K562 (cell line): ENCODE measurements around the gene KNL1. TPM values are rescaled to one million over a fixed set of nuclear protein-coding genes. Genes with fewer than 3 reads are reported as not detected.

Experiments used
- ATAC-seq: fragments of 200-7000 bp; cut with Tn5 transposase; 3 replicates; pipeline ENCODE4 v1.9.1; 2020; ENCODE audit warnings: moderate library complexity
- BruUV-seq: library from RNA; stranded (reverse); fragments of 400-500 nt; replicated peaks from 2 replicates; lab custom pipeline; 2021; lab: Mats Ljungman, UMichigan
- CTCF ChIA-PET: fragments of 300-600 bp; formaldehyde crosslinking; extraction: SDS; loops from one replicate; lab custom pipeline; 2021; ENCODE audit warnings: low intra/inter-chr PET ratio; lab: Yijun Ruan, JAX
- POLR2A ChIA-PET: fragments of 300-600, 350-650 bp; sonication (Branson Sonifier 250); formaldehyde crosslinking; extraction: SDS; loops from one replicate; lab custom pipeline; 2021; ENCODE audit warnings: antibody characterized with exemption, inconsistent platforms; lab: Yijun Ruan, JAX
- DNase-seq, 4 experiments: peaks; one replicate each; pipeline versions ENCODE4 v3.0.0 to v3.0.0-alpha.2; 2011 to 2018; ENCODE audit warnings: low spot score in 3 of 4, mixed read lengths in 3 of 4; ENCODE audit errors: extremely low read depth in 1 of 4
- FAIRE-seq: peaks from 2 replicates; lab custom pipeline; 2011; peaks lifted over from hg19 to GRCh38; lab: Jason Lieb, UNC
- H2AFZ ChIP-seq: 2 replicates; pipeline ENCODE4 v1.6.0; 2011; ENCODE audit warnings: low read depth, low read length, control low read depth, inconsistent platforms
- H3K27ac ChIP-seq: fragments of 200-600 bp; 3 replicates; pipeline ENCODE4 v1.8.0; 2011; ENCODE audit warnings: low read depth, mild to moderate bottlenecking, control low read depth, inconsistent platforms, low read length, moderate library complexity, mixed read lengths; ENCODE audit errors: extremely low read depth
- H3K27me3 ChIP-seq, 2 experiments: fragments of 300-600 bp in 1 of 2; 2 replicates in 1 of 2; 3 replicates in 1 of 2; pipeline versions ENCODE4 v1.6.0 to v1.8.0; 2011; ENCODE audit warnings: inconsistent platforms in 2 of 2, low read length in 2 of 2, mild to moderate bottlenecking in 1 of 2, mixed read lengths in 1 of 2, moderate library complexity in 1 of 2; ENCODE audit not compliant: control insufficient read depth in 2 of 2, insufficient read depth in 2 of 2
- H3K36me3 ChIP-seq: fragments of 300-600 bp; 3 replicates; pipeline ENCODE4 v1.8.0; 2011; ENCODE audit warnings: mild to moderate bottlenecking, low read length, inconsistent platforms; ENCODE audit not compliant: control insufficient read depth, insufficient read depth
- H3K4me1 ChIP-seq, 2 experiments: fragments of 200-600 bp in 1 of 2; replicated peaks in 1 of 2; 2 replicates in 1 of 2; 3 replicates in 1 of 2; pipeline versions ENCODE4 v1.5.1 to v1.8.0; 2011; ENCODE audit warnings: inconsistent platforms in 2 of 2, low read length in 2 of 2, mild to moderate bottlenecking in 1 of 2, mixed read lengths in 1 of 2, moderate library complexity in 1 of 2; ENCODE audit not compliant: control insufficient read depth in 2 of 2, insufficient read depth in 2 of 2
- H3K4me2 ChIP-seq: 2 replicates; pipeline ENCODE4 v1.6.1; 2011; ENCODE audit warnings: low read length, control low read depth, inconsistent platforms, mixed read lengths; ENCODE audit not compliant: insufficient read depth
- H3K4me3 ChIP-seq: fragments of 200-600 bp; sonication (generic), shearing (Covaris generic); 2 replicates; pipeline ENCODE4 v1.5.1; 2016; ENCODE audit warnings: control low read depth, inconsistent platforms
- H3K79me2 ChIP-seq: fragments of 200-600 bp; 3 replicates; pipeline ENCODE4 v1.8.0; 2011; ENCODE audit warnings: low read length, inconsistent platforms; ENCODE audit not compliant: control insufficient read depth, insufficient read depth
- H3K9ac ChIP-seq, 2 experiments: 2 replicates each; pipeline versions ENCODE4 v1.6.0 to v1.6.1; 2011; ENCODE audit warnings: low read depth in 2 of 2, low read length in 2 of 2, control low read depth in 1 of 2, inconsistent platforms in 1 of 2, mild to moderate bottlenecking in 1 of 2, mixed read lengths in 1 of 2; ENCODE audit not compliant: insufficient read depth in 1 of 2
- H3K9me1 ChIP-seq: one replicate; pipeline ENCODE4 v1.6.0; 2011; ENCODE audit warnings: inconsistent platforms, mild to moderate bottlenecking, low read length, moderate library complexity; ENCODE audit not compliant: control insufficient read depth, insufficient read depth
- H3K9me3 ChIP-seq: replicated peaks from 2 replicates; pipeline ENCODE4 v1.5.1; 2011; ENCODE audit warnings: low read depth, low read length, inconsistent platforms; ENCODE audit not compliant: control insufficient read depth, insufficient read depth
- H4K20me1 ChIP-seq: replicated peaks from 2 replicates; pipeline ENCODE4 v1.6.1; 2011; ENCODE audit warnings: low read length, inconsistent platforms, mixed read lengths; ENCODE audit not compliant: control insufficient read depth, insufficient read depth
- ATF4 ChIP-seq: fragments of 450-650 bp; formaldehyde crosslinking; IDR thresholded peaks from 2 replicates; pipeline ENCODE4 v1.4.0; 2022; ENCODE audit warnings: mild to moderate bottlenecking, moderate library complexity
- BHLHE40 ChIP-seq: IDR thresholded peaks from 2 replicates; pipeline ENCODE4 v1.6.1; 2011; ENCODE audit warnings: low read length, improper control_type of control experiment
- E2F5 ChIP-seq: sonication (generic); formaldehyde crosslinking; IDR thresholded peaks from 2 replicates; pipeline ENCODE4 v1.8.0; 2022; ENCODE audit warnings: mild to moderate bottlenecking, missing genetic modification reagents
- HNRNPK ChIP-seq: fragments of 200-400 bp; formaldehyde crosslinking; IDR thresholded peaks from one replicate; pipeline ENCODE4 v1.6.1; 2018; ENCODE audit warnings: mild to moderate bottlenecking, low read depth, low read length; ENCODE audit not compliant: poor library complexity, severe bottlenecking
- LARP7 ChIP-seq: fragments of 450-650 bp; IDR thresholded peaks from 2 replicates; pipeline ENCODE4 v1.6.1; 2016
- MEIS2 ChIP-seq: fragments of 450-650 bp; IDR thresholded peaks from 2 replicates; pipeline ENCODE4 v1.6.1; 2014; ENCODE audit warnings: mild to moderate bottlenecking; ENCODE audit not compliant: partially characterized antibody
- PKNOX1 ChIP-seq: fragments of 450-650 bp; IDR thresholded peaks from 2 replicates; pipeline ENCODE4 v1.6.1; 2016
- POU5F1 ChIP-seq: fragments of 150-350 bp; IDR thresholded peaks from 2 replicates; pipeline ENCODE4 v1.6.1; 2014; ENCODE audit warnings: borderline replicate concordance, low read length, low read depth, mild to moderate bottlenecking; ENCODE audit not compliant: partially characterized antibody
- RBM22 ChIP-seq: fragments of 200-400 bp; formaldehyde crosslinking; IDR thresholded peaks from 2 replicates; pipeline ENCODE4 v1.6.1; 2018; ENCODE audit warnings: low read length, low read depth; ENCODE audit not compliant: poor library complexity, severe bottlenecking
- SNRNP70 ChIP-seq: fragments of 200-400 bp; formaldehyde crosslinking; optimal IDR thresholded peaks from 2 replicates; pipeline ENCODE3; 2017; ENCODE audit warnings: low read depth, low read length
- UBTF ChIP-seq, 2 experiments: IDR thresholded peaks; 2 replicates each; pipeline ENCODE4 v1.6.1; 2012; ENCODE audit warnings: improper control_type of control experiment in 2 of 2, low read depth in 2 of 2, low read length in 2 of 2, borderline replicate concordance in 1 of 2
- ZBTB2 ChIP-seq: fragments of 450-650 bp; IDR thresholded peaks from 2 replicates; pipeline ENCODE4 v1.6.1; 2016; ENCODE audit warnings: antibody characterized with exemption
- ZC3H11A ChIP-seq: IDR thresholded peaks from 2 replicates; pipeline ENCODE4 v1.6.1; 2012; ENCODE audit warnings: low read depth, low read length, improper control_type of control experiment
- WGBS: fragments of 100-300 bp; shearing (Covaris generic); methylation state at CpG from one replicate; pipeline ENCODE4 v1.1.6; 2016; ENCODE audit warnings: low coverage, mixed read lengths; ENCODE audit not compliant: insufficient coverage; ENCODE audit errors: missing lambda C conversion rate; 5-methylcytosine and 5-hydroxymethylcytosine counted together
- in situ Hi-C: fragments of 300-500 bp; cut with MboI; formaldehyde crosslinking; loops from 4 replicates; pipeline ENCODE4 v1.15.0; 2018; ENCODE audit warnings: inconsistent platforms, mixed read lengths
- intact Hi-C: fragments of 100-400 bp; cut with micrococcal nuclease; formaldehyde crosslinking; loops from 2 replicates; pipeline ENCODE4 v1.14.2; 2022
- polyA plus RNA-seq, 8 experiments: library from polyadenylated mRNA; depleted of rRNA in 4 of 8; stranded (reverse) in 5 of 8; unstranded in 3 of 8; fragments of >200 nt; fragmentation: Nextera tagmentation in 2 of 8; fragmentation: Illumina TruSeq in 1 of 8; extraction: Ambion mirVana in 2 of 8; extraction: Trizol in 1 of 8; gene quantifications; 2 replicates each; pipeline versions ENCODE4 v1.2.1 to v1.2.3, GENCODE V29; 2011 to 2014; ENCODE audit warnings: inconsistent platforms in 1 of 8, missing spikeins in 1 of 8
- total RNA-seq, 7 experiments: library from RNA; depleted of rRNA in 6 of 7; stranded (reverse); fragments of >200 nt in 6 of 7; fragmentation: Illumina TruSeq in 2 of 7; extraction: Trizol in 2 of 7; gene quantifications; 2 replicates each; pipeline versions ENCODE4 v1.2.1 to v1.2.3, GENCODE V29; 2011 to 2021; ENCODE audit warnings: low replicate concordance in 1 of 7

KNL1 gene
- total and polyA plus RNA-seq, 9 of the 15 experiments (the other 6 are each of a cell fraction or from before 2014, with no cell fraction given) = 14.5 to 65.4 (median 34.6) TPM

GRCh38 chr15:40549894-40550293 is 44.2 kb upstream of the KNL1 start (continued):
- TF ChIP-seq PKNOX1 (peak; percentile 37; the same call in 1 of the 2 replicates), SNRNP70 (no peak), BHLHE40 (peak; percentile 62; the same call in 1 of the 2 replicates), MEIS2 (peak; percentile 72), LARP7 (no peak)

GRCh38 chr15:40550341-40551037 is 43.6 kb upstream of the KNL1 start:
- peak overlapping the region; percentile 22; the same call in 1 of the 3 replicates for H3K27ac ChIP-seq
- intact Hi-C loops = no loop called here
- no peak for TF ChIP-seq RBM22
- TF ChIP-seq ZBTB2 = no peak
- no peak for TF ChIP-seq ZC3H11A
- TF ChIP-seq POU5F1 = no peak
- TF ChIP-seq HNRNPK = no peak
- no peak for TF ChIP-seq E2F5
- no peak for TF ChIP-seq ATF4 (CRISPR knock-in tag)
- TF ChIP-seq UBTF (IDR thresholded peaks at IDR 0.05; ENCODE audit: borderline replicate concordance in 1 of 2, low read depth in 2 of 2, low read length in 2 of 2) = no peak

More at GRCh38 chr15:40550341-40551037, 43.6 kb upstream of the KNL1 start:
- BruUV-seq = no TSS peak
- ChIA-PET CTCF (no interaction called here), POLR2A (interaction anchor here (0.7 to 2.2 kb wide), 3 partner anchors 9 to 80 kb away, joined by 3 to 6 read pairs (median 3); no protein-coding TSS in a partner anchor)
- Histone ChIP-seq H4K20me1 (no peaks in the 10 kb centered on the region), H3K27me3 (no peaks in the 10 kb centered on the region), H3K79me2 (no peaks in the 10 kb centered on the region), H3K36me3 (peaks cover 64% of the 10 kb centered on the region), H3K4me2 (no peak overlapping the region), H3K9me3 (no peaks in the 10 kb centered on the region), H3K4me3 (no peak overlapping the region), H2AFZ (no peak overlapping the region), H3K9me1 (no peaks in the 10 kb centered on the region), H3K9ac (no peak overlapping the region), H3K4me1 (peaks cover 8 to 30% of the 10 kb centered on the region in 2 experiments; a peak in 4 of 5 replicates)
- ATAC-seq (no peak), FAIRE-seq (no peak), DNase-seq (no peak)
- in situ Hi-C loops = no loop called here
- WGBS = 91% methylated on average over 6 of the region's 6 CpGs
